K562 (cell line): ENCODE results near the gene MORF4L1. TPM values are rescaled to one million over a fixed set of nuclear protein-coding genes. Genes with fewer than 3 reads are reported as not detected.
A peak's percentile ranks its signal among the peaks of the same experiment; 100 is the strongest.

Experiments
- ATF2 ChIP-seq: sonication (generic); formaldehyde crosslinking; IDR thresholded peaks from 2 replicates; pipeline ENCODE4 v1.8.1; 2022; ENCODE audit warnings: missing genetic modification reagents
- C11orf30 ChIP-seq: fragments of 450-650 bp; IDR thresholded peaks from 2 replicates; pipeline ENCODE4 v1.6.1; 2016; ENCODE audit warnings: low read depth, mild to moderate bottlenecking
- CCAR2 ChIP-seq: fragments of 200-400 bp; formaldehyde crosslinking; IDR thresholded peaks from 2 replicates; pipeline ENCODE4 v1.6.1; 2017; ENCODE audit warnings: mild to moderate bottlenecking, low read depth, low read length
- EP300 ChIP-seq: IDR thresholded peaks from 2 replicates; pipeline ENCODE4 v1.6.1; 2012; ENCODE audit warnings: low read length, improper control_type of control experiment
- HNRNPH1 ChIP-seq: fragments of 200-400 bp; formaldehyde crosslinking; optimal IDR thresholded peaks from 2 replicates; pipeline ENCODE3; 2017; ENCODE audit warnings: low read depth, mild to moderate bottlenecking, low read length, moderate library complexity
- MAX ChIP-seq: sonication (generic); formaldehyde crosslinking; IDR thresholded peaks from 2 replicates; pipeline ENCODE4 v1.9.0; 2022; ENCODE audit warnings: mild to moderate bottlenecking, missing genetic modification reagents
- MEIS2 ChIP-seq: fragments of 450-650 bp; IDR thresholded peaks from 2 replicates; pipeline ENCODE4 v1.6.1; 2014; ENCODE audit warnings: mild to moderate bottlenecking; ENCODE audit not compliant: partially characterized antibody
- NFE2L1 ChIP-seq: fragments of 450-650 bp; IDR thresholded peaks from 2 replicates; pipeline ENCODE4 v1.6.1; 2016; ENCODE audit warnings: missing genetic modification characterization, low read depth, mild to moderate bottlenecking, missing compliant biosample characterization, moderate library complexity, borderline replicate concordance
- PHB ChIP-seq: fragments of 250-450 bp; sonication (Bioruptor Pico); IDR thresholded peaks from 2 replicates; pipeline ENCODE4 v1.5.0; 2021
- POU5F1 ChIP-seq: fragments of 150-350 bp; IDR thresholded peaks from 2 replicates; pipeline ENCODE4 v1.6.1; 2014; ENCODE audit warnings: borderline replicate concordance, low read length, low read depth, mild to moderate bottlenecking; ENCODE audit not compliant: partially characterized antibody
- RBM22 ChIP-seq: fragments of 200-400 bp; formaldehyde crosslinking; IDR thresholded peaks from 2 replicates; pipeline ENCODE4 v1.6.1; 2018; ENCODE audit warnings: low read length, low read depth; ENCODE audit not compliant: poor library complexity, severe bottlenecking
- SMARCA4 ChIP-seq: fragments of 450-650 bp; IDR thresholded peaks from 2 replicates; pipeline ENCODE4 v1.6.1; 2016
- SNIP1 ChIP-seq: fragments of 450-650 bp; IDR thresholded peaks from 2 replicates; pipeline ENCODE4 v1.7.1; 2017; ENCODE audit warnings: low read depth, mild to moderate bottlenecking
- ZNF143 ChIP-seq: sonication (generic); formaldehyde crosslinking; IDR thresholded peaks from 2 replicates; pipeline ENCODE4 v1.9.0; 2022; ENCODE audit warnings: mild to moderate bottlenecking, missing genetic modification reagents
- ZNF184 ChIP-seq: sonication (generic); formaldehyde crosslinking; IDR thresholded peaks from 2 replicates; pipeline ENCODE4 v1.5.0; 2020; ENCODE audit warnings: missing genetic modification reagents
- polyA plus RNA-seq, 8 experiments: library from polyadenylated mRNA; depleted of rRNA in 4 of 8; stranded (reverse) in 5 of 8; unstranded in 3 of 8; fragments of >200 nt; fragmentation: Nextera tagmentation in 2 of 8; fragmentation: Illumina TruSeq in 1 of 8; extraction: Ambion mirVana in 2 of 8; extraction: Trizol in 1 of 8; gene quantifications; 2 replicates each; pipeline versions ENCODE4 v1.2.1 to v1.2.3, GENCODE V29; 2011 to 2014; ENCODE audit warnings: inconsistent platforms in 1 of 8, missing spikeins in 1 of 8
- total RNA-seq, 7 experiments: library from RNA; depleted of rRNA in 6 of 7; stranded (reverse); fragments of >200 nt in 6 of 7; fragmentation: Illumina TruSeq in 2 of 7; extraction: Trizol in 2 of 7; gene quantifications; 2 replicates each; pipeline versions ENCODE4 v1.2.1 to v1.2.3, GENCODE V29; 2011 to 2021; ENCODE audit warnings: low replicate concordance in 1 of 7

MORF4L1 gene
- total and polyA plus RNA-seq, 9 of the 15 experiments (the other 6 are each of a cell fraction or from before 2014, with no cell fraction given), result 127 to 615 (median 281) TPM

GRCh38 chr15:78925956-78926743 is 53.5 kb downstream of the MORF4L1 start (continued):
- TF ChIP-seq MAX, result no peak
- no peak for TF ChIP-seq MEIS2
- no peak for TF ChIP-seq EP300
- TF ChIP-seq ZNF143 (CRISPR knock-in tag), result no peak
- TF ChIP-seq CCAR2, result no peak
- TF ChIP-seq C11orf30, result no peak
- TF ChIP-seq HNRNPH1, result no peak
- TF ChIP-seq SMARCA4, result no peak
- no peak for TF ChIP-seq POU5F1
- TF ChIP-seq NFE2L1 (tag), result no peak
- peak; percentile 53 for TF ChIP-seq RBM22
- TF ChIP-seq PHB (CRISPR knock-in tag), result no peak
- no peak for TF ChIP-seq ATF2 (CRISPR knock-in tag)
- TF ChIP-seq SNIP1, result no peak
- no peak for TF ChIP-seq ZNF184 (CRISPR knock-in tag)
